NOMO-1 treated with DMSO at 0.1 percent for 48 hours (cell line): ENCODE results near the gene EPS8L3.

Experiments
- DNase-seq: peaks from one replicate; lab custom pipeline; 2025; ENCODE audit not compliant: unreplicated experiment; lab: John Stamatoyannopoulos, UW

The EPS8L3 gene

GRCh38 chr1:109740615-109741373, 22.9 kb downstream of the EPS8L3 start, which contains the start of gene GSTM3:
Gene GSTM3 (minus strand): TSS chr1:109741038. CDS start chr1:109740287, 751 bp downstream.
- no peak for DNase-seq

- peak; percentile 54 for DNase-seq
These were observed 23.7 kb downstream of the EPS8L3 start for GRCh38 chr1:109739738-109740614.

- no peak for DNase-seq
These were observed 30.4 kb downstream of the EPS8L3 start for GRCh38 chr1:109733236-109733870.

- no peak for DNase-seq
These were observed 31.3 kb downstream of the EPS8L3 start for GRCh38 chr1:109732390-109732881.

GRCh38 chr1:109730666-109731065, 33.1 kb downstream of the EPS8L3 start:
- no peak for DNase-seq

GRCh38 chr1:109728870-109729269, 34.9 kb downstream of the EPS8L3 start:
- DNase-seq, result no peak

- DNase-seq, result no peak
These were observed 36.9 kb downstream of the EPS8L3 start for GRCh38 chr1:109726728-109727373.

- DNase-seq, result no peak
These were observed 37.7 kb downstream of the EPS8L3 start for GRCh38 chr1:109726007-109726406.

- no peak for DNase-seq
These were observed 38.2 kb downstream of the EPS8L3 start for GRCh38 chr1:109725510-109725909.

GRCh38 chr1:109724933-109725332, 38.8 kb downstream of the EPS8L3 start:
- DNase-seq, result no peak

GRCh38 chr1:109722908-109723691, 40.6 kb downstream of the EPS8L3 start:
- no peak for DNase-seq

- no peak for DNase-seq
These were observed 41.8 kb downstream of the EPS8L3 start for GRCh38 chr1:109721971-109722370.

GRCh38 chr1:109721042-109721441, 42.7 kb downstream of the EPS8L3 start:
- DNase-seq, result no peak

GRCh38 chr1:109719337-109719837, 44.3 kb downstream of the EPS8L3 start:
- peak; percentile 2 for DNase-seq

- no peak for DNase-seq
These were observed 45.2 kb downstream of the EPS8L3 start for GRCh38 chr1:109718495-109718894.

GRCh38 chr1:109717729-109718128, 46.0 kb downstream of the EPS8L3 start:
- DNase-seq, result no peak

- no peak for DNase-seq
These were observed 47.1 kb downstream of the EPS8L3 start for GRCh38 chr1:109716570-109717090.

- no peak for DNase-seq
These were observed 47.6 kb downstream of the EPS8L3 start for GRCh38 chr1:109716121-109716520.

GRCh38 chr1:109714661-109715372, 48.9 kb downstream of the EPS8L3 start:
- DNase-seq, result no peak
